Measurements from ENCODE around the gene QSER1. TPM values are rescaled to one million over a fixed set of nuclear protein-coding genes. Genes with fewer than 3 reads are reported as not detected.
"Not testable (repeated sequence)": the region's sequence is repeated elsewhere in the genome, so short reads cannot be mapped to it uniquely, and the experiment has no call there.

The QSER1 gene
- 43.6 TPM for total RNA-seq

GRCh38 chr11:32892355-32893092 lies at the start of gene QSER1:
Gene QSER1 (plus strand): TSS chr11:32892811. CDS start chr11:32893126, 315 bp downstream.
- DNase-seq (ENCODE audit: low spot score) = peak; percentile 72

- no peak for DNase-seq (ENCODE audit: low spot score)
These were observed 49.1 kb upstream of the QSER1 start for GRCh38 chr11:32843544-32843943.

GRCh38 chr11:32847511-32847910 lies 45.1 kb upstream of the QSER1 start:
- DNase-seq (ENCODE audit: low spot score) = no peak

GRCh38 chr11:32849761-32850160 lies 42.9 kb upstream of the QSER1 start:
- no peak for DNase-seq (ENCODE audit: low spot score)

GRCh38 chr11:32851251-32851650 lies 41.4 kb upstream of the QSER1 start:
- DNase-seq (ENCODE audit: low spot score) = no peak

- DNase-seq (ENCODE audit: low spot score) = no peak
These were observed 40.4 kb upstream of the QSER1 start for GRCh38 chr11:32852207-32852606.

GRCh38 chr11:32855601-32856000 lies 37.0 kb upstream of the QSER1 start:
- no peak for DNase-seq (ENCODE audit: low spot score)

- no peak for DNase-seq (ENCODE audit: low spot score)
These were observed 33.9 kb upstream of the QSER1 start for GRCh38 chr11:32858731-32859130.

GRCh38 chr11:32861850-32862577 lies 30.6 kb upstream of the QSER1 start:
- DNase-seq (ENCODE audit: low spot score) = no peak

- DNase-seq (ENCODE audit: low spot score) = no peak
These were observed 28.1 kb upstream of the QSER1 start for GRCh38 chr11:32864555-32864954.

GRCh38 chr11:32868752-32869151 lies 23.9 kb upstream of the QSER1 start:
- not testable (repeated sequence) for DNase-seq (ENCODE audit: low spot score)

GRCh38 chr11:32870676-32871075 lies 21.9 kb upstream of the QSER1 start:
- DNase-seq (ENCODE audit: low spot score) = no peak

GRCh38 chr11:32874132-32874531 lies 18.5 kb upstream of the QSER1 start:
- DNase-seq (ENCODE audit: low spot score) = no peak

GRCh38 chr11:32881286-32881685 lies 11.3 kb upstream of the QSER1 start:
- DNase-seq (ENCODE audit: low spot score) = no peak

GRCh38 chr11:32883421-32883820 lies 9.2 kb upstream of the QSER1 start:
- no peak for DNase-seq (ENCODE audit: low spot score)

- no peak for DNase-seq (ENCODE audit: low spot score)
These were observed 8.6 kb upstream of the QSER1 start for GRCh38 chr11:32884023-32884422.

GRCh38 chr11:32884770-32885384 lies 7.7 kb upstream of the QSER1 start:
- DNase-seq (ENCODE audit: low spot score) = no peak

- DNase-seq (ENCODE audit: low spot score) = no peak
These were observed 7.1 kb upstream of the QSER1 start for GRCh38 chr11:32885556-32885955.

- no peak for DNase-seq (ENCODE audit: low spot score)
These were observed 6.4 kb upstream of the QSER1 start for GRCh38 chr11:32886180-32886579.

- not testable (repeated sequence) for DNase-seq (ENCODE audit: low spot score)
These were observed 4.8 kb upstream of the QSER1 start for GRCh38 chr11:32887707-32888383.

GRCh38 chr11:32888384-32888710 lies 4.3 kb upstream of the QSER1 start:
- DNase-seq (ENCODE audit: low spot score) = not testable (repeated sequence)

GRCh38 chr11:32888805-32889204 lies 3.8 kb upstream of the QSER1 start:
- no peak for DNase-seq (ENCODE audit: low spot score)
